Fibroblast of gingiva (primary cell): Measurements from ENCODE around the gene MCHR1.

ENCODE experiments used
- DNase-seq: peaks from one replicate; pipeline ENCODE4 v3.0.0-alpha.2; 2011; ENCODE audit warnings: low read depth

The MCHR1 gene

DNA sequence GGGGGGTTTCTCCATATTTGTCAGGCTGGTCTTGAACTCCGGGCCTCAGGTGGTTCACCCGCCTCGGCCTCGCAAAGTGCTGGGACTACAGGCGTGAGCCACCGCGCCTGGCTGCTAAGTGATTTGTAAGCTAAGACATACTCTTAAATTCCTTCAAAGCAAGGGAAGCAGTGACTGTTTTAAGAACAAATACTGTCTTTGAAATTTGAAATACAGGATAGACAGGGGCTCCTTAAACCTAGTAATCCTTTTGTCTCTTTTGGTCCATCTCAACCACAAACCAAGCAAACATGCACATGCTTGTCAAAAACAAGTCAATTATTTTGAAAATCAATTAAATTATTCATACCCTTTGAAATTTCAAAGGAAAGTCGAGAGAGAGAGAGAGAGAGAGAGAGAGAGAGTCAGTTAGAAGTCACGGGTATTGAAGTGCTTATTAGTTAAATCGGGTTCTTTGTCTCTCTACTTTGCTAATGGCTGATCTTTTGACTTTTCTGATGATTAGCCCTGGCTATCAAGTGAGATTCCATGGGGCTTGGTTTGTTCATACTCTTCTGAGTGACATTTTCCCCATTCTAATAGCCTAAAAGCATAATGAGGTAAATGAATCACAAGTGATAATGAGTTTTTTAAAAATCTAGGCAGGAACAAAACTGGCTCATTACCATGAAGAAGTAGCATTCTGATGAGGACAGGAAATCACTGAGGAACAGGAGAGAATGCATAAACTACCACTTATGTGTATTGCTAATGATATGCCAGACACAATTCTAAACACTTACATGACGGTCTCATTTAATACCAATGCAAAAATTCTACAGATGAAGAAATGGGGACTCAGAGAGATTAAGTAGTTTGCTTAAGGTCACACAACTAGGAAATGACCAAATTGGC, 48.0 kb downstream of the MCHR1 start:
- DNase-seq, result no peak

DNA sequence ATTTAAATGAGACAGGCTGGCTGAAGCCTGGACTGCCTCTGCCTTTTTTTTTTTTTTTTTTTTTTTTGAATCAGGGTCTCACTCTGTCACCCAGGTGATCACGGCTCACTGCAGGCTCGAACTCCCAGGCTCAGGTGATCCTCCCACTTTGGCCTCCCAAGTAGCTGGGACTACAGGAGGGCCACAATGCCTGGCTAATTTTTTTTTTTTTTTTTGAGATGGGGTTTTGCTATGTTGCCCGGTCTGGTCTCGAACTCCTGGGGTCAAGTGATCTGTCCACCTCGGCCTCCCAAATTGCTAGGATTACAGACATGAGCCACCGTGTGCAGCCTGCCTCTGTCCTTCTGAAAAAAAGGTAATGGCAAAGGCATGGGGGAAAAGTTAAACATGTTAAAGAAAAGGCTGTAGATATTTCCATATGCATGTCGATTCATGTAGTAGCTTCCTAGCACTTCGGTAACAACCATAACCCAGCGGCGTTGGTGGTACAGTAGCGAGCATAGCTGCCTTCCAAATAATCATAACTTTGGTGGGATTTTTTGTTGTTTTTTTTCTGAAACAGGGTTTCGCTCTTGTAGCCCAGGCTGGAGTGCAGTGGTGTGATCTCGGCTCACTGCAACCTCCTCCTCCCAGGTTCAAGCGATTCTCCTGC, 48.8 kb downstream of the MCHR1 start:
- no peak for DNase-seq

DNA sequence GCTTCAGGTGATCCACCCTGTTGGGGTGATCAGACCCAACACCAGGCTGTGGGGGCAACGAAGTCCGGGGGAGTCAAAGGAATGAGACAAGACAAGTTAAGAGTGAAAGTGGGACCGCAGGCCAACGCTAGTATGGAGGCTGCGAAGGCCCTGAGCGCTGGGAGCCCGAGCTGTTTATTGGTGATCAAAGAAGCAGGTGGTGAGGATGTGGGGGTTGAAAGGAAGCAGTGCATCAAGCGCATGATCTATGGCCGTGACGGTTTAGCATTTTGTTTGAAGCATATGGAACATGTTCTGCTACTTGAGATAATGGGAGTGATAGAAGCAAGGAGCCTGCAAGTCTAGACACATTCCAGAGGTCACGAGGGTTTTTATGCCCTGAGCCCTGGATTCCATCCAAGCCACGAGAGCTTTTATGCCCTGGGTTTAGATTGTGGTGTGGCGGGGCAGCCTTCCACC, 49.5 kb downstream of the MCHR1 start:
- no peak for DNase-seq

DNA sequence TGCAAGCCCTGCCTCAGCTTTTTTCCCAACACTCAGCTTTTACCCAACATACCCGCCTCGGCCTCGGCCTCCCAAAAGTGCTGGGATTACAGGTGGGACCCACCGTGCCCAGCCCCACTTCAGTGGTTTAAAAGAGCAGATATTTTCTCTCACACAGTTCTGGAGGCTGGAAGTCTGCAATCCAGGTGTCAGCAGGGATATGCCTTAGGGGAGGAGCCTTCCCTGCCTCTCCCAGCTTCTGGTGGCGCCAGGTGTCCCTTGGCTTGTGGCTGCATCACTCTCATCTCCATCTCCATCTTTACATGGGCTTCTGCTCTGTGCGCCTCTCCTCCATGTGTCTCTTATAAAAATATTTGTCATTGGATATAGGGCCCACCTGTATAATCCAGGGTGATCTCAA, 50.0 kb downstream of the MCHR1 start:
- DNase-seq, result no peak
